GM18505 (cell line): ENCODE results near the gene ZHX3.

Experiments
- ATAC-seq: cut with Tn5 transposase; IDR thresholded peaks from one replicate; pipeline ENCODE4 v1.9.1; 2021; ENCODE audit not compliant: unreplicated experiment
- POLR2A ChIP-seq: IDR thresholded peaks from 4 replicates; pipeline ENCODE4 v1.6.1; 2011; ENCODE audit warnings: borderline replicate concordance; ENCODE audit not compliant: insufficient read depth, insufficient read length; ENCODE audit errors: extremely low read depth

ZHX3 gene

GRCh38 chr20:41191562-41192500 lies 125.7 kb downstream of the ZHX3 start:
- no peak for TF ChIP-seq POLR2A
- no peak for ATAC-seq

GRCh38 chr20:41187668-41188067 lies 129.9 kb downstream of the ZHX3 start:
- TF ChIP-seq POLR2A: no peak
- ATAC-seq: no peak

GRCh38 chr20:41185013-41185757 lies 132.3 kb downstream of the ZHX3 start:
- ATAC-seq: no peak
- TF ChIP-seq POLR2A: no peak

GRCh38 chr20:41183831-41184230 lies 133.7 kb downstream of the ZHX3 start:
- no peak for ATAC-seq

GRCh38 chr20:41183391-41183790 lies 134.1 kb downstream of the ZHX3 start:
- no peak for ATAC-seq

More at GRCh38 chr20:41183831-41184230, 133.7 kb downstream of the ZHX3 start:
- no peak for TF ChIP-seq POLR2A

GRCh38 chr20:41182296-41183212 lies 135.0 kb downstream of the ZHX3 start:
- TF ChIP-seq POLR2A: no peak
- ATAC-seq: no peak

More at GRCh38 chr20:41183391-41183790, 134.1 kb downstream of the ZHX3 start:
- no peak for TF ChIP-seq POLR2A

GRCh38 chr20:41181567-41181966 lies 136.0 kb downstream of the ZHX3 start:
- no peak for ATAC-seq
- no peak for TF ChIP-seq POLR2A

- ATAC-seq: no peak
- no peak for TF ChIP-seq POLR2A
Observed at GRCh38 chr20:41180599-41181333, 136.8 kb downstream of the ZHX3 start.

GRCh38 chr20:41179961-41180360 lies 137.6 kb downstream of the ZHX3 start:
- no peak for TF ChIP-seq POLR2A
- no peak for ATAC-seq

GRCh38 chr20:41178904-41179432 lies 138.6 kb downstream of the ZHX3 start:
- no peak for ATAC-seq
- TF ChIP-seq POLR2A: no peak

GRCh38 chr20:41178495-41178894 lies 139.0 kb downstream of the ZHX3 start:
- no peak for ATAC-seq
- no peak for TF ChIP-seq POLR2A

- TF ChIP-seq POLR2A: no peak
- no peak for ATAC-seq
Observed at GRCh38 chr20:41177636-41178035, 139.9 kb downstream of the ZHX3 start.

- no peak for TF ChIP-seq POLR2A
- no peak for ATAC-seq
Observed at GRCh38 chr20:41176711-41177552, 140.6 kb downstream of the ZHX3 start.
